Measurements from ENCODE around the gene TMEM170A. TPM values are rescaled to one million over a fixed set of nuclear protein-coding genes. Genes with fewer than 3 reads are reported as not detected.

The TMEM170A gene
- total and polyA plus RNA-seq, 2 donors (not counting 1 experiment from before 2014, with no cell fraction given), result 21.8 to 37.9 TPM

GRCh38 chr16:75506574-75506973 is 42.1 kb upstream of the TMEM170A start:
- H3K9ac ChIP-seq (ENCODE audit: low read length), result no peak overlapping the region
- WGBS (ENCODE audit: insufficient coverage), result no CpG with 5 or more reads among the region's 7 CpGs
- H3K36me3 ChIP-seq (replicated peaks in 1 of 2; ENCODE audit: control extremely low read depth in 1 of 2, control insufficient read depth in 1 of 2, extremely low read depth in 1 of 2, insufficient read depth in 2 of 2, low read length in 1 of 2), result no peaks in the 10 kb centered on the region
- H3K4me3 ChIP-seq (ENCODE audit: control extremely low read depth in 1 of 5, extremely low read depth in 1 of 5, insufficient read depth in 1 of 5, low read depth in 2 of 5, low read length in 4 of 5), result no peak overlapping the region
- peaks cover 0 to 3% (median 0%) of the 10 kb centered on the region in 4 experiments for H3K27me3 ChIP-seq (replicated peaks in 1 of 4; ENCODE audit: control extremely low read depth in 1 of 4, control insufficient read depth in 3 of 4, insufficient read depth in 4 of 4, low read length in 3 of 4)
- DNase-seq (no peak), ATAC-seq (ENCODE audit: low read depth) (no peak)
- no peaks in the 10 kb centered on the region for H3K79me2 ChIP-seq (ENCODE audit: control insufficient read depth, insufficient read depth, low read length)
- no peaks in the 10 kb centered on the region for H4K20me1 ChIP-seq (ENCODE audit: control insufficient read depth, insufficient read depth, low read length, poor library complexity, severe bottlenecking)
- no peaks in the 10 kb centered on the region for H3K9me3 ChIP-seq (ENCODE audit: control extremely low read depth in 1 of 3, control insufficient read depth in 2 of 3, insufficient read depth in 1 of 3, low read length in 2 of 3)
- Mint-ChIP-seq H3K4me3 (no peak overlapping the region), H3K4me1 (no peaks in the 10 kb centered on the region), H3K27ac (no peak overlapping the region), H3K9me3 (ENCODE audit: insufficient read depth) (no peaks in the 10 kb centered on the region), H3K27me3 (peaks cover 8% of the 10 kb centered on the region)
- H2AFZ ChIP-seq (ENCODE audit: insufficient read depth, low read depth, low read length, poor library complexity, severe bottlenecking), result no peak overlapping the region
- TF ChIP-seq CTCF (IDR thresholded peaks at IDR 0.05) (no peak), EZH2 (IDR thresholded peaks at IDR 0.05; ENCODE audit: borderline replicate concordance, insufficient read depth, low read depth, low read length, poor library complexity, severe bottlenecking) (no peak)
- no peak overlapping the region for H3K27ac ChIP-seq (ENCODE audit: low read length in 2 of 2)
- no peak overlapping the region for H3K4me2 ChIP-seq (replicated peaks; ENCODE audit: low read depth, low read length, poor library complexity, severe bottlenecking)
- POLR2A ChIA-PET, result no interaction called here
- CTCF ChIA-PET, result no interaction called here
- H3K4me1 ChIP-seq (ENCODE audit: control insufficient read depth in 2 of 2, insufficient read depth in 2 of 2, low read length in 2 of 2), result no peaks in the 10 kb centered on the region
- intact Hi-C loops (cut with micrococcal nuclease), result no loop called here

- no peak overlapping the region for H3K9ac ChIP-seq (ENCODE audit: low read length)
- no peak overlapping the region for H2AFZ ChIP-seq (ENCODE audit: insufficient read depth, low read depth, low read length, poor library complexity, severe bottlenecking)
- peaks cover 0 to 3% (median 0%) of the 10 kb centered on the region in 4 experiments for H3K27me3 ChIP-seq (replicated peaks in 1 of 4; ENCODE audit: control extremely low read depth in 1 of 4, control insufficient read depth in 3 of 4, insufficient read depth in 4 of 4, low read length in 3 of 4)
- no peak for ATAC-seq (ENCODE audit: low read depth)
- H3K9me3 Mint-ChIP-seq (ENCODE audit: insufficient read depth), result no peaks in the 10 kb centered on the region
- H3K4me2 ChIP-seq (replicated peaks; ENCODE audit: low read depth, low read length, poor library complexity, severe bottlenecking), result no peak overlapping the region
- WGBS (ENCODE audit: insufficient coverage), result no CpG with 5 or more reads among the region's 3 CpGs
- no peaks in the 10 kb centered on the region for H4K20me1 ChIP-seq (ENCODE audit: control insufficient read depth, insufficient read depth, low read length, poor library complexity, severe bottlenecking)
- DNase-seq, result no peak
- no peaks in the 10 kb centered on the region for H3K79me2 ChIP-seq (ENCODE audit: control insufficient read depth, insufficient read depth, low read length)
- H3K27ac Mint-ChIP-seq, result no peak overlapping the region
- peaks cover 8% of the 10 kb centered on the region for H3K27me3 Mint-ChIP-seq
- H3K9me3 ChIP-seq (ENCODE audit: control extremely low read depth in 1 of 3, control insufficient read depth in 2 of 3, insufficient read depth in 1 of 3, low read length in 2 of 3), result no peaks in the 10 kb centered on the region
- POLR2A ChIA-PET, result no interaction called here
- H3K27ac ChIP-seq (ENCODE audit: low read length in 2 of 2), result no peak overlapping the region
- H3K4me1 Mint-ChIP-seq, result no peaks in the 10 kb centered on the region
- TF ChIP-seq CTCF (IDR thresholded peaks at IDR 0.05) (no peak), EZH2 (IDR thresholded peaks at IDR 0.05; ENCODE audit: borderline replicate concordance, insufficient read depth, low read depth, low read length, poor library complexity, severe bottlenecking) (no peak)
- no peak overlapping the region for H3K4me3 ChIP-seq (ENCODE audit: control extremely low read depth in 1 of 5, extremely low read depth in 1 of 5, insufficient read depth in 1 of 5, low read depth in 2 of 5, low read length in 4 of 5)
- H3K4me3 Mint-ChIP-seq, result no peak overlapping the region
- no peaks in the 10 kb centered on the region for H3K36me3 ChIP-seq (replicated peaks in 1 of 2; ENCODE audit: control extremely low read depth in 1 of 2, control insufficient read depth in 1 of 2, extremely low read depth in 1 of 2, insufficient read depth in 2 of 2, low read length in 1 of 2)
- CTCF ChIA-PET, result interaction anchor here (1.0 kb wide), 1 partner anchor 60 kb away, joined by 3 read pairs; the partner anchor contains the start of gene GABARAPL2
- H3K4me1 ChIP-seq (ENCODE audit: control insufficient read depth in 2 of 2, insufficient read depth in 2 of 2, low read length in 2 of 2), result no peaks in the 10 kb centered on the region
- intact Hi-C loops (cut with micrococcal nuclease), result no loop called here
Measured at GRCh38 chr16:75506107-75506506, 41.6 kb upstream of the TMEM170A start.

All from B cell (primary cell).